WI38 (cell line): ENCODE data around the gene GAB2.

Experiments used
- H3K4me3 ChIP-seq: 2 replicates; pipeline ENCODE4 v1.5.1; 2011; ENCODE audit warnings: low read depth, mild to moderate bottlenecking, control low read depth, low read length
- CTCF ChIP-seq: IDR thresholded peaks from 2 replicates; pipeline ENCODE4 v1.5.1; 2012; ENCODE audit warnings: low read depth, mild to moderate bottlenecking, control low read depth, low read length

GAB2 gene

DNA sequence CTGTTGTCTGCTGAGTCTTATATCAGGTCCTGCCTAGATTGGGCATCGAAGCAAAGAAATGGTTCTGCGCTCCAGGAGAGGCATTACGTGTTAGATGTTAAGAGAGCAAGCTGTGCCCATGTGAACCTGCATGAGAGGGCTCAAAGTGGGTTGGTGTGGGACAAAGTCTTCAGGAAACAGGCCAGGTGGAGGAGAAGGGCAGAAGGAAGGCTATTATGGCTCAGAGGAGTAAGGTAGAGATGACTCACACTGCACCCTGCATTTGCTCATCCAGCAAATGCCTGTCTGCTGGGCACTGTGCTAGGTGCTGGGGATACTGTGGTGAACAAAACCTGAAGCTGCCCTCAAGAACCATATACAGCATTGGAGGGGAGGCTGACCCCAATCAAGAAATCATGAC, 223.1 kb downstream of the GAB2 start:
- TF ChIP-seq CTCF = no peak
- no peak overlapping the region for H3K4me3 ChIP-seq

DNA sequence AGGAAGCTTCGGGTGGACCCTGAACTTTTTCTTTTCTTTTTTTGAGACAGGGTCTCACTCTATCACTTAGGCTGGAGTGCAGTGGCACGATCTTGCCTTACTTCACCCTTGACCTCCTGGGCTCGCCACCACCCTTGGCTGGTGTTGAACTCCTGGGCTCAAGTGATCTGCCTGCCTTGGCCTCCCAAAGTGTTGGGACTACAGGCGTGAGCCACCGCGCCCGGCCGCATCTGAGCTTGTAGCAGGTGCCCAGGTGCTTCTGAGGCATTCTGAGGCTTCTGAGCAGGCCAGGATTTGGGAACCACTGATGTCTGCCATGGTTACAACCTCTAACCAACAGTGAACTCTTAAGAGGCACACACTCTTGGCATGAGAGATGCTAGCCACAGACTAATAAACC, 223.8 kb downstream of the GAB2 start:
- TF ChIP-seq CTCF = no peak
- H3K4me3 ChIP-seq = no peak overlapping the region

DNA sequence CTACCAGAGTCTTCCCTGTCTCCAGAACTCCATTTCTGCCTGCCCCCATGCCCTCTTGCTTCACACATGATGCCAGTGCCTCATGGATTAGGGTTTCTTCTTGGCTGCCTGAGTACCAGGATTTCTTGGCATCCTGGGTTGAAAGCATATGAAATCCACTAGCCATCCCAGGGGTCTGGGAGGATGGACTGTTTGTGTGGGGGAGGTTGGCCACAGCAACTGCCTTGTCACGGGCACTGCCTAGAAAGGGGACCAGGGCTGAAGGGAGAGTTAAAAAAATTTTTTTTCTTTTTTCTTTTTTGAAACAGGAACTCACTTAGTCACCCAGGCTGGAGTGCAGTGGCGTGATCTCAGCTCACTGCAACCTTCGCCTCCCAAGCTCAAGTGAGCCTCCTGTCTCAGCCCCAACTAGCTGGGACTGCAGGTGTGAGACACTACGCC, 224.7 kb downstream of the GAB2 start:
- H3K4me3 ChIP-seq = no peak overlapping the region
- no peak for TF ChIP-seq CTCF

DNA sequence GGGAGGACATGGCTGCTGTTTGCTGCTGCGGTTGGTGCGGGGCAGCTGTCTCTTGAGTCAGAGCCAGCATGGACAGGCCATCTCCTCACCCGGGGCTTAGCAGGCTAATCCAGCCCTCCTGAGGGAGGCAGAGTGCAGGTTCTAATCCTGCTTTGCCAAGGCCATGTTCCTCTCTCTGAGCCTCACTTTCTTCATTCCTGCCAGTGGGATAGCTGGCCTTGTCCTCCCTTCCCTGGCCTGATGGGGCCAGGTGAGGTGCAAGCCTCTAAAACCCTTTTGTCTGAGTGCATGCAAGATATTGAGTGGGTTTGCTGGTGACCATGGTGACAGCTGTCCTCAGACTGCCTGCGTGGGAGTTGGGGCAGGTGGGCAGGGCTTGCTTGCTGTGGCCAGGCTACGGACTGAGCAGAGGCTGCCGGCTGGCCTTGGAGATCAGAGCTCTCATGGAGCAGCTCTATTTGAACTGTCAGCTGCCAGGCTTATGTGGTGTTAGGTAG, 225.3 kb downstream of the GAB2 start:
- H3K4me3 ChIP-seq = no peak overlapping the region
- TF ChIP-seq CTCF = no peak

- no peak for TF ChIP-seq CTCF
- no peak overlapping the region for H3K4me3 ChIP-seq
Measured at GRCh38 chr11:78190871-78191538, 226.6 kb downstream of the GAB2 start.

- TF ChIP-seq CTCF = no peak
- H3K4me3 ChIP-seq = peak overlapping the region; percentile 83
Measured at GRCh38 chr11:78190374-78190773, 227.2 kb downstream of the GAB2 start.

DNA sequence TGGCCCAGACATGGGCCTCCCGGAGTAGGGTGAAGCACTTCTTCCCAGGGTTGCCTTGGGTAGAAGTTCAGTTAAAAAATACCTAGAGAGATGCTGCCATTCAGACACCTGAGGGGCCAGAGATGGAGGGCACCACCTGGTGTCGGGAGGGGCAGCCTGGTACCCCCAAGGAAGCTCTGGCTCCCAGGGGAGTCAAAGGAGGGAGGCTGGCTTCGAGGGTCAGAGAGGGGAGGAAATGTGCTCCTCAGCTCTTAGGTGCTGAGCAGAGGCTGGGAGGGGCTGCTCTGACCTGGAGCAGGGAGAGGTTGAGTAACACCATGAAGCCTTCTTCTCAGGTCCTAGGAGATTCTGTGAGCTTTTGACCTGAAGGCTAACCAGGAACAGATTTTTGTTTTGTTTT, 227.8 kb downstream of the GAB2 start:
- no peak for TF ChIP-seq CTCF
- peak overlapping the region; percentile 83 for H3K4me3 ChIP-seq
